Esophagus squamous epithelium (tissue), 5 donors: ENCODE measurements around the gene CDH20. TPM values are rescaled to one million over a fixed set of nuclear protein-coding genes. Genes with fewer than 3 reads are reported as not detected.

Source experiments
- DNase-seq: peaks from one replicate; lab custom pipeline; 2025; lab: John Stamatoyannopoulos, UW
- H3K27ac ChIP-seq, 4 donors: fragments of 200-600 bp; sonication (generic); one replicate each; pipeline ENCODE4 v1.5.1; 2016 to 2019; ENCODE audit warnings: mild to moderate bottlenecking in 1 of 4
- H3K27me3 ChIP-seq, 4 donors: fragments of 200-600 bp; sonication (generic); 1 replicate in 3 of 4; 2 replicates in 1 of 4; pipeline versions ENCODE4 v1.5.1 to v1.6.0; 2017 to 2021; ENCODE audit warnings: antibody characterized with exemption in 1 of 4
- H3K36me3 ChIP-seq, 3 donors: fragments of 200-600 bp; sonication (generic); one replicate each; pipeline ENCODE4 v1.5.1; 2016 to 2019
- H3K4me1 ChIP-seq, 3 donors: fragments of 200-600 bp; sonication (generic); one replicate each; pipeline ENCODE4 v1.5.1; 2017 to 2019
- H3K4me3 ChIP-seq, 4 donors: fragments of 200-600 bp; sonication (generic); 1 replicate in 3 of 4; 2 replicates in 1 of 4; pipeline ENCODE4 v1.5.1; 2016 to 2019; ENCODE audit warnings: mild to moderate bottlenecking in 2 of 4, moderate library complexity in 1 of 4
- H3K9me3 ChIP-seq, 3 donors: fragments of 200-600 bp; sonication (generic); one replicate each; pipeline ENCODE4 v1.5.1; 2016 to 2019
- CTCF ChIP-seq, 6 experiments: fragments of 450-650 bp in 4 of 6; fragments of 200-600 bp in 2 of 6; sonication (generic) in 2 of 6; IDR thresholded peaks; one replicate each; pipeline ENCODE4 v1.5.1; 2016 to 2019; ENCODE audit warnings: antibody characterized with exemption in 6 of 6, mild to moderate bottlenecking in 4 of 6, moderate library complexity in 4 of 6
- POLR2A ChIP-seq, 4 donors: fragments of 450-650 bp; IDR thresholded peaks; one replicate each; pipeline ENCODE4 v1.6.1; 2017; ENCODE audit warnings: antibody characterized with exemption in 4 of 4, mild to moderate bottlenecking in 4 of 4, moderate library complexity in 3 of 4
- WGBS, 2 donors: methylation state at CpG; one replicate each; pipeline ENCODE4 v1.1.5; 2018; 5-methylcytosine and 5-hydroxymethylcytosine counted together
- intact Hi-C: fragments of 100-400 bp; cut with DNase I; formaldehyde crosslinking; loops from one replicate; pipeline ENCODE4 v1.15.0; 2022
- total RNA-seq, 4 donors: library from RNA; depleted of rRNA; stranded (reverse); fragments of >200 nt; gene quantifications; one replicate each; pipeline ENCODE4 v1.1.0, GENCODE V29; 2016
- donor health status: DM: yes; HTN: yes; CAD: no.

The CDH20 gene
- total RNA-seq, 4 donors from 2014 or later, result 0.23 to 3.4 TPM; not detected in 2

GRCh38 chr18:61496374-61496773, 163.1 kb downstream of the CDH20 start:
- Histone ChIP-seq H3K27me3 (no peaks in the 10 kb centered on the region), H3K4me3 (no peak overlapping the region), H3K27ac (no peak overlapping the region), H3K36me3 (no peaks in the 10 kb centered on the region), H3K4me1 (no peaks in the 10 kb centered on the region), H3K9me3 (no peaks in the 10 kb centered on the region)
- WGBS, 2 donors, result 83% methylated on average over 15 to 18 of the region's 18 CpGs
- TF ChIP-seq POLR2A (IDR thresholded peaks at IDR 0.05) (no peak), CTCF (IDR thresholded peaks at IDR 0.05) (no peak)
- intact Hi-C loops, result no loop called here
- DNase-seq, result no peak

- no peak overlapping the region for H3K4me3 ChIP-seq
- no peak for DNase-seq
- TF ChIP-seq CTCF (IDR thresholded peaks at IDR 0.05), result no peak
- TF ChIP-seq POLR2A (IDR thresholded peaks at IDR 0.05), result no peak
- intact Hi-C loops, result no loop called here
- WGBS, 2 donors, result 66 to 88% methylated on average over 3 of the region's 3 CpGs
- no peaks in the 10 kb centered on the region for H3K36me3 ChIP-seq
- H3K4me1 ChIP-seq, result no peaks in the 10 kb centered on the region
- no peaks in the 10 kb centered on the region for H3K9me3 ChIP-seq
- no peaks in the 10 kb centered on the region for H3K27me3 ChIP-seq
- H3K27ac ChIP-seq, result no peak overlapping the region
Measured at GRCh38 chr18:61497422-61497821, 164.2 kb downstream of the CDH20 start.

GRCh38 chr18:61502472-61502871, 169.2 kb downstream of the CDH20 start:
- no peak for DNase-seq
- Histone ChIP-seq H3K27me3 (peaks cover 0 to 8% (median 0%) of the 10 kb centered on the region in 4 donors), H3K4me1 (no peaks in the 10 kb centered on the region), H3K27ac (no peak overlapping the region), H3K36me3 (no peaks in the 10 kb centered on the region), H3K4me3 (no peak overlapping the region), H3K9me3 (no peaks in the 10 kb centered on the region)
- intact Hi-C loops, result loop anchor here (10.0 kb wide), 3 partner anchors 418 to 818 kb away; no protein-coding TSS in a partner anchor
- 0% methylated on average over 1 of the region's 1 CpG for WGBS, 2 donors
- TF ChIP-seq CTCF (IDR thresholded peaks at IDR 0.05), result peak in 5 of 6 experiments; percentile 46 to 75 (median 60)
- no peak for TF ChIP-seq POLR2A (IDR thresholded peaks at IDR 0.05)

GRCh38 chr18:61503688-61504087, 170.5 kb downstream of the CDH20 start:
- no peaks in the 10 kb centered on the region for H3K36me3 ChIP-seq
- intact Hi-C loops, result loop anchor here (10.0 kb wide), 3 partner anchors 419 to 819 kb away; no protein-coding TSS in a partner anchor
- no peak overlapping the region for H3K27ac ChIP-seq
- peaks cover 0 to 8% (median 0%) of the 10 kb centered on the region in 4 donors for H3K27me3 ChIP-seq
- no peak overlapping the region for H3K4me3 ChIP-seq
- H3K4me1 ChIP-seq, result no peaks in the 10 kb centered on the region
- no peaks in the 10 kb centered on the region for H3K9me3 ChIP-seq
- TF ChIP-seq POLR2A (IDR thresholded peaks at IDR 0.05) (no peak), CTCF (IDR thresholded peaks at IDR 0.05) (no peak)
- WGBS, 2 donors, result 45 to 47% methylated on average over 3 of the region's 3 CpGs
- DNase-seq, result no peak

- Histone ChIP-seq H3K27ac (no peak overlapping the region), H3K4me3 (no peak overlapping the region), H3K9me3 (no peaks in the 10 kb centered on the region), H3K36me3 (no peaks in the 10 kb centered on the region), H3K27me3 (no peaks in the 10 kb centered on the region), H3K4me1 (no peaks in the 10 kb centered on the region)
- intact Hi-C loops, result no loop called here
- TF ChIP-seq CTCF (IDR thresholded peaks at IDR 0.05) (no peak), POLR2A (IDR thresholded peaks at IDR 0.05) (no peak)
- DNase-seq, result no peak
- WGBS, 2 donors, result 68 to 76% methylated on average over 6 of the region's 6 CpGs
Measured at GRCh38 chr18:61528961-61529360, 195.7 kb downstream of the CDH20 start.
